Measurements from ENCODE around the gene TGFBR3L. TPM values are rescaled to one million over a fixed set of nuclear protein-coding genes. Genes with fewer than 3 reads are reported as not detected.
"Not testable (repeated sequence)": the region's sequence is repeated elsewhere in the genome, so short reads cannot be mapped to it uniquely, and the experiment has no call there.

The TGFBR3L gene
- total RNA-seq, 1 donor from 2014 or later, result not detected

DNA sequence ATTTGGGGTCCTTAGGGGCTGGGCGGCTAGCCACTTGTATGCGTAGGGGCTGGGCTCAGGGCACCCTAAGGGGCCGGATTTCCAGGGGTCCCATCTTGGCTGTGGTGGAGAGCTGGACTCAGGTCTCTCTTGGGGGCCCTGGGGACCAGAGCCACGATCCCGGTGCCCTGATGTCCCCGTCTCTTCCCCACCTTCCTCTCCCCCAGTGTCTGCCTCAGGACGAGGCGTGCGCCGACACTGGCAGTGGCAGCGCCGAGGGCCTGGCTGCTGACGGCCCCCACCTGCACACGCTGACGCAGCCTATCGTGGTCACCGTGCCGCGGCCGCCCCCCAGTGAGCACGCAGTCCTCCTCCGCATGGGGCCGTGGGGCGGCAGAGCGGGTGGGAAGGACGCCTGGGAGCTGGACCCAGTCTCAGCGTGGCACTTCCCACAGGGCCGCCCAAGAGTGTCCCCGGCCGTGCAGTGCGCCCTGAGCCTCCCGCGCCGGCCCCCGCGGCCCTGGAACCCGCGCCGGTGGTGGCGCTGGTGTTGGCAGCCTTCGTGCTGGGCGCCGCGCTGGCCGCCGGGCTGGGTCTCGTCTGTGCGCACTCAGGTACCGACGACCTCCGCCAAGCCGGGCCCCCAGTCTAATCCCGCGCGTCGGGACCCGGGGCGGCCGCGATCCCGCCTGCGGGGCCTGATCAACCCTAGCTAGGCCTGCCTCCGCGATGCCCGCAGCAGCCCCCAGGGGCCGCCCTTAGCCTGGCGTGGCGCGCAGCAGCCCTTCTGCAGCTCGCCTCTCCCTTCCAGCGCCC lies 2.8 kb downstream of the TGFBR3L start:
- peak; percentile 59 for DNase-seq

DNA sequence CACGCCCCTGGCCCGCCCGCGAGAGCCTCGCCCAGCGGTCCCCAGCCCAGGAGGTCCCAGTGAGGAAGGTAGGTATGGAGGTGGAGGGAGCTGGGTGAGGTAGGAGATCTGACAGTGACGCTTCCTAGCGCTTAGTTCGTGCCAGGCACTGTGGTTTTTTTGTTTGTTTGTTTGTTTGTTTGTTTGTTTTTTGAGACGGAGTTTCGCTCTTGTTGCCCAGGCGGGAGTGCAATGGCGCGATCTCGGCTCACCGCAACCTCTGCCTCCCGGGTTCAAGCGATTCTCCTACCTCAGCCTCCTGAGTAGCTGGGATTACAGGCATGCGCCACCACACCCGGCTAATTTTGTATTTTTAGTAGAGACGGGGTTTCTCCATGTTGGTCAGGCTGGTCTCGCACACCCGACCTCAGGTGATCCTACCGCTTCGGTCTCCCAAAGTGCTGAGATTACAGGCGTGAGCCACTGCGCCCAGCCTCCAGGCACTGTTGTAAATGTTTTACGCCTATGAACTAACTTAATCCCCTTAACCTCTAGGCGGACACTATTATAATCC lies 3.5 kb downstream of the TGFBR3L start:
- DNase-seq, result not testable (repeated sequence)

DNA sequence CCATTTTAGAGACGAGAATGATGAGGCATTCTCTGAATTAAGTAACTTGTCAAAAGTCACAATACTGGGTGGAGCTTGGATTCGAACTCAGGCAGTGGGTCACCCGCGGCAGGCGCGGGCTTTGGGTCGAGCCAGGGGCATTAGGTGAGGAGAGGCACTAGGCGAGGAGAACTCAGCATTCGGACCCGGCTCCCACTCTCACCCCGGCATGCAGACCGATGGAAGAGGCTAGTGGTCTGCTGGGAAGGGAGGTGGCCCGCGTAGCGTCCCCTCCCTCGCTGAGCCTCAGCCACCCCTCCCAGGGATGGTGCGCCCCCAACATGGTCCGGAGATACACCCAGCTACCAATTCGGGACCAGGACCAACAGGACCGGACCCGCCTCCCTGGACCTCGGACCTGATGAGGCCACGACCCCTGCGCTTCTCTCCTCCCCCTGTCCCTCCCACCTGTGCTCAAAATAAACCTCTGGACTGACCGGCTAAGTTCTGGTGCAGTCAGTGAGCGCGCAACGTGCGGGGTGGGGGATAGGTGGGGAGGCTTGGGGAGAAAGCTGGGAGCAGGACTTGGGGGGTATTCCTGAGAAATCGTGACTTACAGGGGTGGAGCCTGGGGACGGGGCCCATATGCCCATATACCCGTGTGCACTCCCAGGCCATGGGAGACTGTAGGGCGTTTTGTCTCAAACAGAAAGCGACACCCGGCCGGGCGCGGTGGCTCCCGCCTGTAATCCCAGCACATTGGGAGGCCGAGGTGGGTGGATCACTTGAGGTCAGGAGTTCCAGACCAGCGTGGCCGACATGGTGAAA lies 4.2 kb downstream of the TGFBR3L start:
- no peak for DNase-seq

DNA sequence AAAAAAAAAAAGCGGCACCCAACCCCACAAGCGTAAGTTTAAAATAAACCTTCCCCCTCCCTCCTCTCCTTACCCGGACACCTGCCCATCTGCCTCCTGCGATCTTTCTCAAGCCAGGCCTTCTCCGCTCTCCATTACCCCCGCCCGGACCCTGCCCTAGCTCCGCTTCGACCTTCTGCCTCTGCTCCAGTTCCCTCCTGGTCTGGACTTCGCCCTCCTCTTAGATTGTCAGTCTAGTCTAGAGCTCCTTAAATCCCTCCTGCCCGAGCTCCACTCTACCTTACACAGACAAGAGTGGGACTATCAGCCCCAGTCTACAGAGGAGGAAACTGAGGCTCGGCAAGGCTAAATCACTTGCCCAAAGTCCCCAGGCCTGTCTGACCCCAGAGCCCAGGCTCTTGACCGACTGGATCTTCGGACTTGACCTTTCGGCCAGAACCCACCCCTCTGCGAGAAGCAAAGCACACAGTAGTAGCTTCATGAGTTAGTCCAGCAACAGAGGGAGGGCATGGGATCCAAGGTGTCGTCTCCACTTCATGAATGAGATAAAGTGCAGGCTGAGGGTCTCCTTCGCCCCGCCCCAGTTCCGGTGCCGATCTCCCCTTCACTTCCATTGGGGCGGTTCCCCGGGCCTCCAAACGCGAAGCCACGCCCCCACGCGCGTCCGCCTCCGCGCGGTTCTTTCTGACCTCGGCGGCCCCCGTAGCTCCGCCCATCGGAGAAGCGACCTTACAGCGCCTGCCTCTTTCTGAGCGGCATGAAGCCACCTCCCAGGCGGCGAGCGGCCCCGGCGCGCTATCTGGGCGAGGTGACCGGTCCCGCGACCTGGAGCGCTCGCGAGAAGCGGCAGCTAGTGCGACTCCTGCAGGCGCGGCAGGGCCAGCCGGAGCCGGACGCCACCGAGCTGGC lies 5.2 kb downstream of the TGFBR3L start, which contains the start of gene SNAPC2:
SNAPC2 (plus strand) TSS at position 729 of the 909 bp plus-strand sequence; CDS start at position 758, 29 bp downstream.
- peak; percentile 97 for DNase-seq

DNA sequence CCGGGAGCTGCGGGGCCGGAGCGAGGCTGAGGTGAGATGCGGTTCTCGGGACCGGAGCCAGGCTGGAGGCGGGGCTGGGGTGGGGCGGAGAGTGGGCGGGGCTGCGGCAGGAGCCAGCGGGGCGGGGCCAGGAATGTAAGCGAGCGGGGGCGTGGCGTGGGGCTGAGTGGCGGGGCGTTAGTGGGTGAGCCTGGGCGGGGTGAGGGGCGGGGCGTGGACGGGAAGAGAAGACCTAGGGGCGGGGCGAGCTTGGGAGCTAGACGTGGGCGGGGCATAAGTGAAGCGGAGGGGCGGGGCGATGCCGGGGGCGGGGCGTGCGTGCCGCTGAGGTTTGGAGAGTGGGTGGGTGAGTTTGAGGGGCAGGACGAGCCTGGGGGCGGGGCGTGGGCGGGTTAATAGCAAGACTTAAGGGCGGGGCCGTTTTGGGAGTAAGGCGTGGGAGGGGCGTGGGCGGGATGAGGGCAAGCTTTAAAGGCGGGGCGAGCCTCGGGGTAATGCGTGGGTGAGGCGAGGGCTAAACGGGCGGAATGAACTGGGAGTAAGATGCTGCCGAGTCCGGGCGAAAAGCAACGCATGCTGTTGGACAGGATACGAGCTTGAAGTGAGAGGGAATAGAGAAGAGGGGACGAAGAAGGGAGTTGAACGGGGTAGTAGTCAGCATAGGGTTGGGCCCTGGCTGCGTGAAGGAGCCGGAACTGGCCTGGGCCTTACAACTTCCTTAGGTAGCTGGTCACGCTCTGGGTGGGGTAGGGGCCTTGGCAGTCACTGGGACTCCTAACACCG lies 6.1 kb downstream of the TGFBR3L start:
- peak; percentile 99 for DNase-seq

DNA sequence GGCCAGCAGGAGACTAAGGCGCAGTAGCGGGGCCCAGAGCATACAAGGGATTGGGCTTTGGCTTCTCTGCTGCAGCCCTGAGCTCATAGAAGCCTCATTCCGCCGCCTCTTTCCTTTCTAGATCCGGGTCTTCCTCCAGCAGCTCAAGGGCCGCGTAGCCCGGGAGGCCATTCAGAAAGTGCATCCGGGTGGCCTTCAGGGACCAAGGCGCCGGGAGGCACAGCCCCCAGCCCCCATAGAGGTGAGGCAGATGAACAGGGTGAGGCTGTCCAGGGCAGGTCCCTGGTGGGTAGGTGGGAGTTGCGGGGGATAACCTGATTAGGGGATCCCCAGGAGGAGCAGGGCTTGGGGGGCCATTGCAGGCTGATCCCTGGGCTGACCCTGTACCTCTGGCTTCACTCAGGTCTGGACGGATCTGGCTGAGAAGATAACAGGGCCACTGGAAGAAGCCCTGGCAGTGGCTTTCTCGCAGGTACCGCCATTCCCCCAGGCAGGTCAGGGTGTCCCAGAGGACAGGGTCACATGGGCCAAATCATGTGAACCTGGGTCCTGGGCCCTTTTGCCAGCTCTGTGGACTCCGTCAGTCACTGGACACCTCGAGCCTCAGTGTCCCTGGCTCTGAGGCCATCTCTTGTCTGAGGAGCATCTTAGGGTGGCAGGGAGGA lies 6.8 kb downstream of the TGFBR3L start:
- no peak for DNase-seq

DNA sequence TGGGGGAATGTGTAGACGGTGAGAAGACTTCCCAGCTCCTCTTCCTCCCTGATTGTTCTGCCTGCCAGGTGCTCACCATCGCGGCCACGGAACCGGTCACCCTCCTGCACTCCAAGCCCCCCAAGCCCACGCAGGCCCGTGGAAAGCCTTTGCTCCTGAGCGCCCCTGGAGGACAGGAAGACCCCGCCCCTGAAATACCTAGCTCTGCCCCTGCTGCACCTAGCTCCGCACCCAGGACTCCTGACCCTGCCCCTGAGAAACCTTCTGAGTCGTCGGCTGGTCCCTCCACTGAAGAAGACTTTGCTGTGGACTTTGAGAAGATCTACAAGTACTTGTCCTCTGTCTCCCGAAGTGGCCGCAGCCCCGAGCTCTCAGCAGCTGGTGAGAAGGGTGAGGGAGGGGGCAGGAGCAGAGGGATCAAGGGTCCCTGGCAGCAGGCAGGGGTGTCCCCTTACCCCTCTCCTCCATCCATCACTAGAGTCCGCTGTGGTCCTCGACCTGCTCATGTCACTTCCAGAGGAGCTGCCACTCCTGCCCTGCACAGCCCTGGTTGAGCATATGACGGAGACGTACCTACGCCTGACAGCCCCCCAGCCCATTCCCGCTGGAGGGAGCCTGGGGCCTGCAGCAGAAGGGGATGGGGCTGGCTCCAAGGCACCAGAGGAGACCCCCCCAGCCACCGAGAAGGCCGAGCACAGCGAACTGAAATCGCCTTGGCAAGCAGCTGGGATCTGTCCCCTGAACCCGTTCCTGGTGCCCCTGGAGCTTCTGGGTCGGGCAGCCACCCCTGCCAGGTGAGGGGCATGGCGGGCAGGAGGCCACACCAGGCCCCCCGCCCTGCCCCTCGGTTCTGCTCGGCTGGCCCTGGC lies 7.6 kb downstream of the TGFBR3L start:
- no peak for DNase-seq

DNA sequence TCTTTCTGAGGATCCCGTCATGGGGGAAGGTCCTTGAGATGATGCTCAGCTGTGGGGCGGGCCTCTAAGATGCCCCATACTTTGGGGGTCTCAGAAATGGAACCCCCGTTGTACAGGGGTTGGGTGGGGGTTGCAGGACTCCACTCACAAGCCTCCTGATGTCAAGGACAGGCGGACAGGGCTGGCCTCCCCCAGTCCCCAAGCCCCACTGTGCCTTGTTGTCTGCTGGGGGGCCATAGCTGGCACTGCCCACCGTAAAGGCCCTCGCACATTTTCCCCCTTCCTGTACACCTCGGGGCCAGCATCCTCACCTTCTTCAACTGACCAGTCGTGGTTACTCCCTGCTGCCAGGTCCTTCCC lies 8.2 kb downstream of the TGFBR3L start:
- DNase-seq, result no peak

DNA sequence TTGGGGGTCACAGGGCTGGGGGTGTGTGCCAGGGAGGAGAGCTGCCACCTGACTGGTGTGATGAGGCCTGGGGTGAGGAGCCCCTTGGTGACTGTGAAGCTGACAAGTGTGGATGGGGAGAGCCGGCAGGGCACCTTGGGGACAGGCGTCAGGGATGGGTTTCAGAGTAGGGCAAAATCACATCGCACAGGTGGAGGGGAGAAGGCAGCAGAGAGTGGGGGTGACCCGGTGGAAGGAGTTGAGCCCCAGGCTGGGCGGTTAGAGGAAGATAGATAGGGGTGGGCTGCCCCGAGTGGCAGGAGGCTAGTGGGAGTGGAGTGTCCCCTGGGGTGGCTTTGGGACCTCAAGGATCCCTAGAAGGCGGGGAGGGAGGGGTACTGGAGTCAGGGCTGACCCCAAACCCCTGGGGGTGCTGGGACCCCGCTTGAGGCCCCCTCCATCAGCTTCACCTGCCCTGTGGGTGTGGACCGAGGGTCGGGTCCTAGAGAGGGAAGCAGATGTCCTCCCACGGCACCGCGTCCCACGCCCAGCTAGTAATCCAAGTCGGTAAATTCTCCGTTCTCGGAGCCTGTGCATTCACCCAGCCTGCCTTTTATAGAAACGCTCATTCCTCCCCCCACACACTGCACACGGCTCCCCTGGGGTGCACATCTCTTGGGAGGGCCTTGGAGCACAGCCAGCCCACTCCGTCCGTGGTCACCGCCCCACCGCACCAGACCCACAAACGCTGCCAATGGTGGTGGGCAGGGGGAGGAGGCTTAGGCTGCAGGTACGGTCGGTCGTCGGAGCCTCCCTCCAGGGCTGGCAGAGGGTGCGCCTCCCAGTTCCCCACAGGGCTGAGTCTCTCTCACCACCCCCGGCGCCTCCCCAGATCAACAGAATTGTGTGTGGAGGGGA lies 8.9 kb downstream of the TGFBR3L start:
- no peak for DNase-seq

DNA sequence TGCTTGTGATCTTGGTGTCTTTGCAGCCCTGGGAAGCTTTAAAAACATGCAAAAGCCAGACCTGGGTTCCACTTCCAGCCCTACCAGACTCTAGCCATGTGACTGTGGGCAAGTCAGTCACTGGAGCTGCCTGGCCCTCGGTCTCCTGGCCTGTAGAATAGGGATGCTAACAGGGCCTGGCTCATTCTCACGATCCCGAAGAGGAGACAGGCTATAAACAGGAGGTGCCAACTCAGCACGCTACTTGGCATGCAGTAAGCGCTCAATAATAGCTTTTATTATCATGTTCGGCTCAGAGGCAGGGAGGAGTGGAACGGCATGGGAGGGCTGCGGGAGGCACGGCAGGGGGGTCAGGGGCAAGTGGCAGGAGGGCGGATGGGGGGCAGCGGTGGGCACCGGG lies 9.6 kb downstream of the TGFBR3L start:
- no peak for DNase-seq

DNA sequence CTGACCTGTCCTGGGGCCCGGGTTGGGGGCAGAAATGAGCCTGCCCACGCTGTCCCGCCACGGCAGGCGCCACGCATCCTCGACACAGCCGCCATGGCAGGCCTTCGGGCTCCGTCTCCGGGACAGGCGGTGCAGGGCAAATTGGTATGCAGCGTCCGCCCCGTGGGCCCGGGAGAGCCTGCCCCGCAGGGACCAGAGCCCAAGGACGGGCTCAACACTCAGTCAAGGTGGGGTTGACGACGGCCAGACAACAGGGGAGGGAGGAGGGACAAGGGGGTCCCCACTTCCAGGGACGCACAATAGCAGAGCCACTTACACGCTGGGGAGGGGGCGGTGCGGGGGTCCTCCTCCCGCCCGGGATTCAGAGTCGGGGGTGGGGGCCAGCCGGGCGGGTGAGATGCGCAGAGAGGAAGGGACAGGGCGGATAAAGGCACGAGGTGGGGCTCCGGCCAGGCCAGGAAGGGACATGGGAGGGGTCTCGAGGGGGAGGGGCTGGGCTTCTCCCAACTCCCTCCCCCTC lies 10.1 kb downstream of the TGFBR3L start:
- no peak for DNase-seq

DNA sequence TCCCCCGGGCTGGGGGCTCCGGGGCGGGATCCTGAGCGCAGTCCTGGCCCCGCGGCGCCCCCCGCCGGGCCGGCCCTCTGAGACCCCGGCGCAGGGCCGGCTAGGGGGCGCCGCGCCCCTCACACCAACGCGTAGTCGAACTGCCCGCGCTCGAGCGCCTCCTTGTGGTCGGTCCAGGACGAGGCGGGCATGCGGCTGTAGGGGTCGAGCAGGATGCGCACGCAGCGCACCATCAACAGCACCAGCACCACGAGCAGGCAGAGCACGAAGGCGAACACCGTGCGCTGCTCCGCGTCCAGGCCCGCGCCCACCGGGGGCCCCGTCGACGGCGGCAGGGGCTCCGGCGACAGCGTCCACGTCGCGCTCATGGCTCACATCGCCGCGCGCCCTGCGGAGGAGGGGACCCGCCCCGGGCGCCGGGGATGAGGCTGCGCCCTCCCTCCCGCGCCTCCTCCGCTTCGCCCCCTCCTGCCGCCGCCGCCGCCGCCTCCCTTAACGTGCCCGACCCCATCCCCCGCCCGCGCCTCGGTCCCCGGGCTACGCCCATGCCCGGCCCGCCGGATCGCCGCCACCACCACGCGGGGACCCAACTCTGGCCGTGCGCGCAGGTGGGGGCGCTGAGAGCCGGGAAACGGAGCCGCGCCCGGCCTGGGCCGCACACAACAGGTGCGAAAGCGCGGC lies 10.7 kb downstream of the TGFBR3L start:
- peak; percentile 91 for DNase-seq

DNA sequence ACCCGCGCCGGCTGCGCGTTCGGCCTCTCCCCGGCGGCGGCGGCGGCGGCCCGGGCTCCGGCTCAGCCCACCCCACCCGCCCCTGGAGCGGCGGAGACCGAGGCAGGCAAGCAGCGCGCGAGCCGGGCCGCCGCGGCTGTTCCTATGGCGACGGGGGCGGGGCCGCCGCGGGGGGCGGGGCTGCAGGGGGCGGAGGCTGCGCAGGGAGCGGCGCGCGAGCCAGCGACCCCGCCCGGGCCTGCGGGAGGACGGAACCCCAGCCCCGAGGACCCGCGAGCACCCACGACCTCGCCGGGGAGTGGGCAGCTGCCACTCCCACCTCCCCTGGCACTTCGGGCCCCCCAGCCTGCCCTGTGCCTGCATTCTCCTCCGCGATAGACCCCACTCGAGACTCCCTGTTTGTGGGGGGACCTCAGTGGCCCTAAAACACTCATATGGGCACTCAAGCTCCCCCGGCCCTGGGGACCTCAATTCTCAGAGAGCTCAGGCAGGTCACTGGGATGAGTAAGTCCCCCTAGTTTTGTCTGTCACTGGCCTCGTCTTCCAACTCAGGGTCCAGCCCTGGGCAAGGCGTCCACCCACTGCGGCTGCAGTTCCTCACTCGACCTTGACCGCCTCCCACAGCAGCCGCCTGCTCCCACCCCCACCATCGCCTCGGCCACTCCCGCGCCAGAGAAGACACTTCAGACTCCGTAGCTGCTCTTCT lies 11.5 kb downstream of the TGFBR3L start, which contains the start of gene CTXN1:
CTXN1 (minus strand) TSS at position 115 of the 706 bp plus-strand sequence. CDS start 597 bp downstream, outside the sequence.
- peak; percentile 74 for DNase-seq

DNA sequence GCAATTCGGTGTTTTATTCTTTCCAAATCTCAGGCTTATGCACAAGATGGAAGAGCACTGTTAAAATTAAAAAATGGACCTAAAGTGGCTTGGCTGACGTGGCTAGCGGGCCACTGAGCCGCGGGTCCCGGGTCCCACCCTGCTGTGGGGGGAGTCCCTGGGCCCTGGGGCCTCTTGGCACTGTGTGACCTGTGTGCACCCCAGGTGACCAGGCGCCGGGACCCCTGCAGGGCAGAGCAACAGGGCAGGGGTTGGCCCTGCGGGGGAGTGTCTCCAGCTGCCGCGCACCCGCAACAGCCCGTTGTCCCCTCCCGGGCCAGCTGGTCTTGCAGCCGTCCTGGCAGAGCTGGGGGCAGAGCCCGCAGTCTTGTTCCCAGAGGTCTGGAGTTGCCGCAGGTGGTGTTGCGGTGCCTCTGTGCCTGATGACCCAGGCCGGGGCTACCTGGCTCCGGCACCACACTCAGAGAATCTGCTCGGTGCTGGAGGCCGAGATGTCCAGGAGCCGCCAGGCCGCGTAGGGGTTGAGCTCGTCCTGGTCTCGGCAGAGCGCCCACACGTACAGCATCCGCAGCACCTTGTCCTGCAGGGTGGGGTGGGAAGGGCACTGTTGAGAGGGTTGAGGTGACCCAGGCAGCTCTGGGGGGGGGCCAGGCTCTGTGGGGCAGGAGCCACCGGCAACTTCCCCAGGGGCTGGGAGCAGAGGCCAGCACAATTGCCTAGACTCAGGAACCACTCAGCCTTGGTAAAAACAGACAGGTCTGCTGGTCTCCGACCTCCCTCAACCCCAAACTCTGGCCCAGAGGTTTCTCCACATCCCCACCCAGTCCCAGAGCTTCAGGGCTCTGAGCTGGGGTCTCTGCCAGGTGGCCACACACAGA lies 12.3 kb downstream of the TGFBR3L start:
- no peak for DNase-seq

DNA sequence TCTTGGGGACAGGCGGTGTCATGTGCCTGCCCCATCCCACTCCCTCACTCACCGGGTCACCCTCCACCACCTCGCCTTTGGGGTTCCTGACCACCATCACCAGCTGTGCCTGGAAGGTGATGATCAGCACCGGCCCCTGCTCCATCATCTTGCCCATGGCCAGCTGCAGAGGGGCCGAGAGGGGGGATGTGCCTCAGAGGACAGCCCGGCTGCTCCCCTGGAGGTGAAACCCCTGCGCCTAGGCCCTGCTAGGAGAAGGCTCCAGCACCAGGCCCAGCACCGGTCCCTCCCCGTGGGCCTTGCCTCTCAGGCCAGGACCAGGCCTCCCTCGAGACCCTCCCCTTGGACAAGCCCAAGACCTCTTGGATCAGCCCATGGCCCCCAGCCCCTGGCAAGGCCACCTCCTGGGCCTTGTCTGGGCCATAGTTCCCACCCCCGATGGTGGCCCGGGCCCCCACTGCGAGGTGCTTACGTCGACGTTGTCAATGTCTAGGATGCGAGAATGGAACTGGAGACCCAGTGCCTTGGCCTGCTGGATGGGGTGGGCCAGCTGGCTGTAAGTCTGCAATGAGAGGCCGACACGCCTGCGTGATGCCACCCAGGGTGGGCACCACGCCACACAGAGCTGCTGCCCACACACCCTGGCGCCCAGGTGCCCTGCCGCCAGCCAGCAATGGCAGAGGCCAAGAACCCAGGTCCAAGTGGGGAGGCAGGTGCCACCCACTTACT lies 13.1 kb downstream of the TGFBR3L start:
- DNase-seq, result no peak
